Activated naive CD4-positive, alpha-beta T cell (primary cell): ENCODE measurements around the gene CD79B.
A peak's percentile ranks its signal among the peaks of the same experiment; 100 is the strongest.
"Not testable (repeated sequence)": the region's sequence is repeated elsewhere in the genome, so short reads cannot be mapped to it uniquely, and the experiment has no call there.

ENCODE experiments used
- DNase-seq, 4 experiments: peaks; one replicate each; lab custom pipeline; 2025; lab: John Stamatoyannopoulos, UW

The CD79B gene

GRCh38 chr17:63930951-63931575, 1.1 kb downstream of the CD79B start:
- DNase-seq = peak in 2 of 4 experiments; percentile 35 to 58

GRCh38 chr17:63929860-63930766, 2.0 kb downstream of the CD79B start:
- DNase-seq = no peak

- DNase-seq = no peak
Observed at GRCh38 chr17:63928966-63929695, 3.0 kb downstream of the CD79B start.

- no peak for DNase-seq
Observed at GRCh38 chr17:63928172-63928666, 3.9 kb downstream of the CD79B start.

GRCh38 chr17:63927464-63928171, 4.5 kb downstream of the CD79B start:
- no peak for DNase-seq

- no peak for DNase-seq
Observed at GRCh38 chr17:63926164-63926563, 6.0 kb downstream of the CD79B start.

- DNase-seq = no peak
Observed at GRCh38 chr17:63925615-63926014, 6.5 kb downstream of the CD79B start.

GRCh38 chr17:63922402-63922801, 9.7 kb downstream of the CD79B start:
- DNase-seq = not testable (repeated sequence)

GRCh38 chr17:63920779-63921178, 11.4 kb downstream of the CD79B start:
- DNase-seq = not testable (repeated sequence)

GRCh38 chr17:63920050-63920449, 12.1 kb downstream of the CD79B start:
- DNase-seq = not testable (repeated sequence)

GRCh38 chr17:63919311-63919723, 12.8 kb downstream of the CD79B start:
- peak in 3 of 4 experiments; percentile 16 to 42 (median 30) for DNase-seq

GRCh38 chr17:63918789-63919305, 13.3 kb downstream of the CD79B start, which contains the start of gene GH1:
Gene GH1, minus strand, starts transcription at chr17:63918839. Its CDS starts 63 bp downstream, at chr17:63918776.
- DNase-seq = not testable (repeated sequence)

- DNase-seq = no peak
Observed at GRCh38 chr17:63918305-63918704, 13.8 kb downstream of the CD79B start.

- no peak for DNase-seq
Observed at GRCh38 chr17:63917646-63918045, 14.5 kb downstream of the CD79B start.

GRCh38 chr17:63917206-63917605, 14.9 kb downstream of the CD79B start:
- not testable (repeated sequence) for DNase-seq

- DNase-seq = no peak
Observed at GRCh38 chr17:63916566-63917185, 15.5 kb downstream of the CD79B start.

- not testable (repeated sequence) for DNase-seq
Observed at GRCh38 chr17:63915753-63916152, 16.4 kb downstream of the CD79B start.

GRCh38 chr17:63914471-63914870, 17.7 kb downstream of the CD79B start:
- DNase-seq = no peak

GRCh38 chr17:63911657-63912100, 20.5 kb downstream of the CD79B start:
- DNase-seq = peak; percentile 7 to 49 (median 28)

GRCh38 chr17:63911041-63911635, 21.0 kb downstream of the CD79B start, which contains the start of gene CSHL1:
Gene CSHL1, minus strand, starts transcription at chr17:63911258. Its CDS starts 62 bp downstream, at chr17:63911196.
- DNase-seq = no peak
